NCI-H1436 (cell line): Measurements from ENCODE around the gene DBP.
"Not testable (repeated sequence)": the region's sequence is repeated elsewhere in the genome, so short reads cannot be mapped to it uniquely, and the experiment has no call there.

Experiments
- DNase-seq: peaks from one replicate; lab custom pipeline; 2025; lab: John Stamatoyannopoulos, UW

Gene DBP, protein sequence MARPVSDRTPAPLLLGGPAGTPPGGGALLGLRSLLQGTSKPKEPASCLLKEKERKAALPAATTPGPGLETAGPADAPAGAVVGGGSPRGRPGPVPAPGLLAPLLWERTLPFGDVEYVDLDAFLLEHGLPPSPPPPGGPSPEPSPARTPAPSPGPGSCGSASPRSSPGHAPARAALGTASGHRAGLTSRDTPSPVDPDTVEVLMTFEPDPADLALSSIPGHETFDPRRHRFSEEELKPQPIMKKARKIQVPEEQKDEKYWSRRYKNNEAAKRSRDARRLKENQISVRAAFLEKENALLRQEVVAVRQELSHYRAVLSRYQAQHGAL

DNA sequence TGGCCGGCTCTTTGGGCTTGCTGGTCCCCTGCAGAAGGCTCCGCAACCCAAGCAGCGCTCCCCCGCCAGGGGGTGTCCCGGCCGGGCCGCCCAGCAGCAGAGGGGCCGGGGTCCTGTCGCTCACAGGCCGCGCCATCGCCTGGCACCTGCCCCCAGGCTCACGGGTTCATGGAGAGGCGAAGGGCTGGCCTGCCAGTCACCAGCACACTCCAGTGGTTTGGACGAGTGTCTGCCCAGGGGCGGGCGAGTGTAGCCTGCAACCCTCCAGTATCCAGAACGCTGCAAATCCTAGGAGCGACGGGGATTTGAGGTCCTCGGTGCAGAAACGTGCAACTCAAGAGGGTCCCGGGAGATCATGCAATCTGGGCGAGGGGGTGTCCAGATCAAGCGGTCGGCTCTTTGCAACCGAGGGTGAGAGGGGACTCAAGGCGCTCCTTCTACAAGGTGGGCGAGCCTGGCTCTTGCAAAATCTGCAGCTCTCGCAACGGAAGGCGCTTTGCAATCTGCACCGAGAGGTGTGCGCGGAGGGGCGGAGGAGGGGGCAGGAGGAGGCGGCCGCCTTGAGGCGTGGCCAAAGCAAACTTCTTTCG is at the start of gene DBP:
DBP (minus strand) TSS at position 521 of the 590 bp plus-strand sequence; CDS start at position 136, 385 bp downstream.
- DNase-seq, result no peak

DNA sequence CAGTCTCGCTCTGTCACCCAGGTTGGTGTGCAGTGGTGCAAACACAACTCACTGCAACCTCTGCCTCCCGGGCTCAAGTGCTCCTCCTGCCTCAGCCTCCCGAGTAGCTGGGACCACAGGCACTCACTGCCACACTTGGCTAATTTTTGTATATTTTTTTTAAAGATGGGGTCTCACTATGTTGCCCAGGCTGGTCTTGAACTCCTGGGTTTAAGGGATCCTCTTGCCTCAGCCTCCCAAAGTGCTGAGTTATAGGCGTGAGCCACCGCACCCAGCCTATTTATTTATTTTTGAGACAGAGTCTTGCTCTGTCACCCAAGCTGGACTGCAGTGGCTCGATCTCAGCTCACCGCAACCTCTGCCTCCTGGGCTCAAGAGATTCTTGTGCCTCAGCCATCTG is 49.5 kb upstream of the DBP start:
- DNase-seq, result not testable (repeated sequence)

DNA sequence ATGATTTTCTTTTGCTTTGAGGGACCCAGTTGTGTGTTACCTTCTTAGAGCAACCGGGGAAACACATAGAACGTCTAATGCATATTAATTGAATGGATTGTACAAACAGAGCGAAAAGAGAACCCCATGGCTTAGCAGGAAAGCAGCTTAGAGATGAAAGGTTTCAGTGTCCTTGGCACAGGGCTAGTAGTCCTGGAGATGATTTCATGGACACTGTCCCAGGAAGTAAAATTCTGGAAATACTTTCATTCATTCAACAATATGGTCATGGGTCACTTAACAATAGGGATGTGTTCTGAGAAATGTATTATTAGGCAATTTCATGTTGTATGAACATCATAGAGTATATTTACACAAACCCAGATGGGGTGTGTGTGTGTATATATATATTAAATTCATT is 48.9 kb upstream of the DBP start:
- DNase-seq, result no peak

- no peak for DNase-seq
Measured at GRCh38 chr19:48685583-48685982, 48.4 kb upstream of the DBP start.

- DNase-seq, result no peak
Measured at GRCh38 chr19:48683349-48683748, 46.2 kb upstream of the DBP start.

DNA sequence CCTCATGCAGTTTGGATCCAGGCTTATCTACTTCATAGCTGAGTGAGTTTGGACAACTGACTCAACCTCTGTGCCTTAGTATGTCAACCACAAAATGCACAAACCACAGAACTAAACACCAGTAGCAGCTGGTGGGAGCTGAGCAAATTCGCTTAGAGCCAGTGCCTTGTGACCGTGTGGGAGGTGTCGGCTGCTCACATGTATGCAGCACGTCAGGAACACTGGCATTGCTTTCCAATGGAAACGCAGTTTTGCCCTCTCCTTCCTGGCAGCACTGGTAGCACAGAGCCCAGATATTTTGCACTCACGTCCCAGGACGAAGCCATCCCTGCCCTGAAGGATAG is 43.9 kb upstream of the DBP start:
- no peak for DNase-seq

GRCh38 chr19:48680436-48681126 is 43.4 kb upstream of the DBP start:
- no peak for DNase-seq

- DNase-seq, result not testable (repeated sequence)
Measured at GRCh38 chr19:48680006-48680405, 42.8 kb upstream of the DBP start.

- no peak for DNase-seq
Measured at GRCh38 chr19:48678201-48678600, 41.0 kb upstream of the DBP start.

DNA sequence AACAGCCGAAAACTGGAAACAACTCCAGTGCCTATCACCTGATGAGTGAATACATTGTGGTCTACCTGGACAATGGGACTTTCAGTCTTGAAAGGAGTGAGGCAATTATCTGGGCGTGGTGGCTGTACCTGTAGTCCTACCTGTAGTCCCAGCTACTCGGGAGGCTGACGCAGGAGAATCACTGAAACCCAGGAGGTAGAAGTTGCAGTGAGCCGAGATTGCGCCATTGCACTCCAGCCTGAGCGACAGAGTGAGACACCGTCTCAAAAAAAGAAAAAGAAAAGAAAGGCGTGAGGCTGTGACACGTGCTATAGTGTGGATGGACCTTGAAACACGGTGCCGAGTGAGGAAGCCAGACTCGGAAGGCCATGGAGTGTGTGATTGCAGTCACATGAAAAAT is 39.7 kb upstream of the DBP start:
- no peak for DNase-seq

DNA sequence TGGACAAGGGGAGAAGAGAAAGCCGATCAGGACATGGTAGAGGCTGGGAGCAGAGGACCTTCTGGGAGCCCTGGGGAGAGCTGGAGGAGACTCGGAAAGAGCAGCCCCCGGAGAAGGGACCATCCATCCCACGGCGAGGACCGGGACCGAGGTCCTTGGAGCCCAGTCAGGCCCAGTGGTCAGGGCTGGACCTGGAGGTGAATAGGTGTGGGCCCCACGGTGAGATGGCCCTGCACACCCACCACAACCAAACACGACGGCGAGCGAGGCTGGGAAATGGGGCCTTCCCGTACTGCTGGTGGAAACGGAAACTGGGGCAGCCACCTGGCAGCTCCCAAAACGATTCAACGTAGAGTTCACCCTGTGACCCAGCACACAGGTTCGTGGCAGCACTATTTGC is 39.3 kb upstream of the DBP start:
- no peak for DNase-seq

GRCh38 chr19:48674921-48675824 is 38.0 kb upstream of the DBP start:
- peak; percentile 88 for DNase-seq

GRCh38 chr19:48674216-48674809 is 37.1 kb upstream of the DBP start:
- no peak for DNase-seq

GRCh38 chr19:48673436-48674100 is 36.4 kb upstream of the DBP start:
- DNase-seq, result no peak

GRCh38 chr19:48672994-48673393 is 35.8 kb upstream of the DBP start, which contains the start of gene NTN5:
TSS of gene NTN5 (minus strand) at chr19:48673017. CDS start at chr19:48670986, 2,031 bp downstream.
- no peak for DNase-seq

DNA sequence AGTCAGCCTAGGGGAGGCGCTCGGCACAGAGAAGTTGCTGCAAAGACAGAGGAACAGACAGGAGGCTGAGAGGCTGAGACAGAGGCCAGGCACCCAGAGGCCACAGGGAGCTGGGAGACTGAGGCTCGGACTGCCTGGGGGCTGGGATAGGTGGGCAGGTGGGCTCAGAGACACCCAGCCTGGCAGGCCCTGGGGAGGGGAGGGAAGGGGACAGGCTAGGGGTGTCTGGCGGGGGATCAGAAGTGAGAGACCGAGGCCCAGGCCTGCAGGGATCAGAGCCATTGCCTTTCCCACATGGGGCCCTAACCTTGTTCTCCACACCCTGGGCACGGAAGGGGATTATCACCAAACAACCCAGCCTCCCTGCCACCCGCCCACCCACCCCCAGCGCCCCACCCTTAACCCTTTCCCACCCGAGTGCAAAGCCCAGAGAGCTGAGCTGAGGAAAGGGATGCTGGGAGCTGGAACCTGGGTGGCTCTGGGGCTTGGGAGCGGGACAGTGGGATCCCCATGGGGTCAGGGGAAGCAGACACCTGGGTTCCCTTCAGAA is 34.3 kb upstream of the DBP start:
- no peak for DNase-seq

DNA sequence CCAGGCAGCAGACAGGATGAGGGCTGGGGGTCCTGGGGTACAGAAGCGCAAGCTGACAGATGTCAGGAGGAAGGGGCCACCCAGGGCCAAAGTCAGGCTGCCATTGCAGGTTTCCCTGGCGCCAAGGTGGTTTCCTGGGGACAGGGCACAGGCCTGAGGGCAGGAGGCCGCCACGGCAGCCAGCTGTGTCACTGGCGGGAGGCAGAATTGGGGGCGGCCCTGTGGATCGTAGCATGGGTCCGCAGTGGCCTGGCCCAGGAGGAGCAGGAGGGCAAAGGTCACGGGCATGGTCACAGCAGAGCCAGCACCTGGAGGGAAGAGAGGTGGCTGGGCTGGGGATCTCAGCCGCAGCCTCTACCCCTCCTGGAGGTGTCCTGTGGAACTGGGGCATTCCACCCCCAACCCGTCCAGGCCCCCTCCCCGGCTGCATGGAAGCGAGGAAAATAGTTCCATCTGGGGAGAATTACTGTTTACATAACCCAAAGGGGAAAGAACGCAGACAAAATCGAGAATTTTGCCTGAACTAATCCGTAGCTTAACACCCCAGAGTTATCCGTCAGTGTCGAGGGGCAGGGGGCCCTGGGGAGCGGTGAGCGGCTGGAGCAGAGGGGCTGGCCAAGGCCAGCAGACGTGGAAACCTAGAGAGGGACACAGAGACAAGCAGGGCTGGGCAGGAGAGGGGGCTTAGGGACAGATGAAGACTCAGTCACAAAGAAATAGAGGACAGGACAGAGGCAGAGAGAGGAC is 33.7 kb upstream of the DBP start:
- DNase-seq, result no peak

GRCh38 chr19:48669903-48670668 is 32.9 kb upstream of the DBP start:
- no peak for DNase-seq

DNA sequence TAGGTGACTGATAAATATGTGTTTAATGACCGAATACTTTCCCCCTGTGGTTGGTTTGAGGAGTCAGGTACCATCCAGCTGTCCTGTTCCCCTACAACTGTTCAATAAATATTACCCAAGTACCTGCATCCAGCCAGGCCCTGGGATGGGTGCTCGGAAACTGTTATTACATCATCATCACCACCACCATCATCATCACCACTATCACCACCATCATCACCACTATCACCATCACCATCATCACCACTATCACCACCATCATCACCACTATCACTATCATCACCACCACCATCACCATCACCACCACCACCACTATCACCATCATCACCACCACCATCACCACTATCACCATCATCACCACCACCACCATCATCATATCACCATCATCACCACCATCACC is 31.6 kb upstream of the DBP start:
- DNase-seq, result no peak
